H1 (cell line): ENCODE data around the gene WNT1. TPM values are rescaled to one million over a fixed set of nuclear protein-coding genes. Genes with fewer than 3 reads are reported as not detected.

Experiments used
- CBX5 ChIP-seq: fragments of 300-800, 300-1000 bp; sonication (generic); IDR thresholded peaks from 2 replicates; pipeline ENCODE4 v1.7.1; 2016; ENCODE audit warnings: antibody characterized with exemption, low read length, low read depth
- CBX8 ChIP-seq: fragments of 300-800, 300-1000 bp; sonication (generic); IDR thresholded peaks from 2 replicates; pipeline ENCODE4 v1.7.1; 2016; ENCODE audit warnings: low read depth, low read length, borderline replicate concordance
- CHD1 ChIP-seq: IDR thresholded peaks from 2 replicates; pipeline ENCODE4 v1.6.1; 2012; ENCODE audit warnings: low read depth, low read length, improper control_type of control experiment
- KDM4A ChIP-seq: IDR thresholded peaks from one replicate; pipeline ENCODE4 v1.7.1; 2012; ENCODE audit warnings: low read depth, mild to moderate bottlenecking, moderate library complexity, low read length, inconsistent platforms; ENCODE audit not compliant: severe bottlenecking
- POLR2A ChIP-seq, 2 experiments: IDR thresholded peaks; 1 replicate in 1 of 2; 2 replicates in 1 of 2; pipeline ENCODE4 v1.6.1; 2011; ENCODE audit warnings: low read depth in 2 of 2, low read length in 2 of 2, mild to moderate bottlenecking in 2 of 2; ENCODE audit errors: control extremely low read depth in 1 of 2
- RFX5 ChIP-seq: IDR thresholded peaks from 2 replicates; pipeline ENCODE4 v1.6.1; 2011; ENCODE audit warnings: low read depth, low read length, improper control_type of control experiment, borderline replicate concordance
- RNF2 ChIP-seq: fragments of 200-900, 300-1000 bp; sonication (generic); IDR thresholded peaks from 2 replicates; pipeline ENCODE4 v1.7.1; 2016; ENCODE audit warnings: borderline replicate concordance, low read depth, mild to moderate bottlenecking, antibody characterized with exemption, low read length; ENCODE audit not compliant: poor library complexity, severe bottlenecking; ENCODE audit errors: missing control alignments
- SUZ12 ChIP-seq: fragments of 200-600 bp; sonication (generic); IDR thresholded peaks from 2 replicates; pipeline ENCODE4 v1.6.1; 2012; ENCODE audit warnings: mild to moderate bottlenecking, inconsistent platforms, low read length, moderate library complexity, mixed read lengths
- TEAD4 ChIP-seq: IDR thresholded peaks from 2 replicates; pipeline ENCODE4 v1.6.1; 2012; ENCODE audit warnings: low read depth, low read length, inconsistent platforms, mixed read lengths
- polyA plus RNA-seq, 7 experiments: library from polyadenylated mRNA; depleted of rRNA in 3 of 7; stranded (reverse) in 5 of 7; unstranded in 2 of 7; fragments of >200 nt in 5 of 7; fragments of 200-250 nt in 2 of 7; gene quantifications; 1 replicate in 5 of 7; 2 replicates in 1 of 7; 4 replicates in 1 of 7; pipeline versions ENCODE4 v1.2.1 to v1.2.3, GENCODE V29; 2011 to 2013; ENCODE audit warnings: missing spikeins in 2 of 7, mixed read lengths in 2 of 7
- total RNA-seq: library from RNA; stranded (reverse); fragmentation: NEBNext Ultra II Directional; extraction: Animal tissue kit (Norgen Biotek cat#: 25700); gene quantifications from 2 replicates; pipeline ENCODE4 v1.2.1, GENCODE V29; 2021
- TF ChIP-seq, protein P1 (sequence below): fragments of 300-600 bp; sonication (generic); IDR thresholded peaks from 2 replicates; pipeline ENCODE4 v1.7.1; 2012; ENCODE audit warnings: low read length, moderate library complexity, mild to moderate bottlenecking, inconsistent platforms; ENCODE audit not compliant: insufficient replicate concordance

The WNT1 gene
- total and polyA plus RNA-seq, 2 of the 8 experiments (the other 6 are each of a cell fraction or from before 2014, with no cell fraction given) = not detected

DNA sequence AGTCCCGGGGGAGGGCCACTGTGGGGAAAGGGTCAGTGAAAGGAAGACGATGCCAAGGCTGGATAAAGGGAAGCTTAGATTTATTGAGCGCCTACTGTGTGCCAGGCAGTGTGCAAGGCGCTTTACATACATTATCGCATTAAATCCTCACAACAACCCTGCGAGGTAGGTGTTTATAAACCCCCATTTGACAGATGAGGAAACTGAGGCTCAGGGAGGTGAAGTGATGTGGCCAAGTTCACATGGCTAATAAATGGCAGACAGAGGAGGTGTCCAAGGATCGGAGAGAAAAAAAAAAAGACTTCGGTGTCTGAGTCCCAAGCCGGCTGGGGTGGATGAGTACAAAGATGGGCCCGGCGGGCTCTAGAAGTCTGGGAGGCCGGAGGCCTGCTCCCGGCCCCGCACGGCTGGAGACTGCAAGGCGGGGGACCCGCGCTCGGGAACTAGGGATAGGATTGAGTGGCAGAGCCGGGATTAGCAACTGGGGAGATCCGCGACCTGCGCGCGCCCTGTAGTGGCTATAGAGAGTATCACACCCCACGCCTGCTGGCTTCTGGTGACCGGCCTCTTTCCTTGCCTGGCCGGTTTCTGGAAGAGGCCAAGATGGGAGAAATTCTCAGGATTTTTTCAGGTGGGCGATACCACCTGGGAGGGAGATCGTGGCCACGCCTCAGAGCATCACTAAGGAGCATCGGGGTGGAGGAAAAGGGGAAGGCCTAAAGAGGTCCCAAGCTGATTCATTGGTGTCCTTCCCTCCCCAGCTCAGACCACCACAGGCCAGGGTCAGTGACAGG lies 17.2 kb downstream of the WNT1 start (continued):
- TF ChIP-seq, protein P1, sequence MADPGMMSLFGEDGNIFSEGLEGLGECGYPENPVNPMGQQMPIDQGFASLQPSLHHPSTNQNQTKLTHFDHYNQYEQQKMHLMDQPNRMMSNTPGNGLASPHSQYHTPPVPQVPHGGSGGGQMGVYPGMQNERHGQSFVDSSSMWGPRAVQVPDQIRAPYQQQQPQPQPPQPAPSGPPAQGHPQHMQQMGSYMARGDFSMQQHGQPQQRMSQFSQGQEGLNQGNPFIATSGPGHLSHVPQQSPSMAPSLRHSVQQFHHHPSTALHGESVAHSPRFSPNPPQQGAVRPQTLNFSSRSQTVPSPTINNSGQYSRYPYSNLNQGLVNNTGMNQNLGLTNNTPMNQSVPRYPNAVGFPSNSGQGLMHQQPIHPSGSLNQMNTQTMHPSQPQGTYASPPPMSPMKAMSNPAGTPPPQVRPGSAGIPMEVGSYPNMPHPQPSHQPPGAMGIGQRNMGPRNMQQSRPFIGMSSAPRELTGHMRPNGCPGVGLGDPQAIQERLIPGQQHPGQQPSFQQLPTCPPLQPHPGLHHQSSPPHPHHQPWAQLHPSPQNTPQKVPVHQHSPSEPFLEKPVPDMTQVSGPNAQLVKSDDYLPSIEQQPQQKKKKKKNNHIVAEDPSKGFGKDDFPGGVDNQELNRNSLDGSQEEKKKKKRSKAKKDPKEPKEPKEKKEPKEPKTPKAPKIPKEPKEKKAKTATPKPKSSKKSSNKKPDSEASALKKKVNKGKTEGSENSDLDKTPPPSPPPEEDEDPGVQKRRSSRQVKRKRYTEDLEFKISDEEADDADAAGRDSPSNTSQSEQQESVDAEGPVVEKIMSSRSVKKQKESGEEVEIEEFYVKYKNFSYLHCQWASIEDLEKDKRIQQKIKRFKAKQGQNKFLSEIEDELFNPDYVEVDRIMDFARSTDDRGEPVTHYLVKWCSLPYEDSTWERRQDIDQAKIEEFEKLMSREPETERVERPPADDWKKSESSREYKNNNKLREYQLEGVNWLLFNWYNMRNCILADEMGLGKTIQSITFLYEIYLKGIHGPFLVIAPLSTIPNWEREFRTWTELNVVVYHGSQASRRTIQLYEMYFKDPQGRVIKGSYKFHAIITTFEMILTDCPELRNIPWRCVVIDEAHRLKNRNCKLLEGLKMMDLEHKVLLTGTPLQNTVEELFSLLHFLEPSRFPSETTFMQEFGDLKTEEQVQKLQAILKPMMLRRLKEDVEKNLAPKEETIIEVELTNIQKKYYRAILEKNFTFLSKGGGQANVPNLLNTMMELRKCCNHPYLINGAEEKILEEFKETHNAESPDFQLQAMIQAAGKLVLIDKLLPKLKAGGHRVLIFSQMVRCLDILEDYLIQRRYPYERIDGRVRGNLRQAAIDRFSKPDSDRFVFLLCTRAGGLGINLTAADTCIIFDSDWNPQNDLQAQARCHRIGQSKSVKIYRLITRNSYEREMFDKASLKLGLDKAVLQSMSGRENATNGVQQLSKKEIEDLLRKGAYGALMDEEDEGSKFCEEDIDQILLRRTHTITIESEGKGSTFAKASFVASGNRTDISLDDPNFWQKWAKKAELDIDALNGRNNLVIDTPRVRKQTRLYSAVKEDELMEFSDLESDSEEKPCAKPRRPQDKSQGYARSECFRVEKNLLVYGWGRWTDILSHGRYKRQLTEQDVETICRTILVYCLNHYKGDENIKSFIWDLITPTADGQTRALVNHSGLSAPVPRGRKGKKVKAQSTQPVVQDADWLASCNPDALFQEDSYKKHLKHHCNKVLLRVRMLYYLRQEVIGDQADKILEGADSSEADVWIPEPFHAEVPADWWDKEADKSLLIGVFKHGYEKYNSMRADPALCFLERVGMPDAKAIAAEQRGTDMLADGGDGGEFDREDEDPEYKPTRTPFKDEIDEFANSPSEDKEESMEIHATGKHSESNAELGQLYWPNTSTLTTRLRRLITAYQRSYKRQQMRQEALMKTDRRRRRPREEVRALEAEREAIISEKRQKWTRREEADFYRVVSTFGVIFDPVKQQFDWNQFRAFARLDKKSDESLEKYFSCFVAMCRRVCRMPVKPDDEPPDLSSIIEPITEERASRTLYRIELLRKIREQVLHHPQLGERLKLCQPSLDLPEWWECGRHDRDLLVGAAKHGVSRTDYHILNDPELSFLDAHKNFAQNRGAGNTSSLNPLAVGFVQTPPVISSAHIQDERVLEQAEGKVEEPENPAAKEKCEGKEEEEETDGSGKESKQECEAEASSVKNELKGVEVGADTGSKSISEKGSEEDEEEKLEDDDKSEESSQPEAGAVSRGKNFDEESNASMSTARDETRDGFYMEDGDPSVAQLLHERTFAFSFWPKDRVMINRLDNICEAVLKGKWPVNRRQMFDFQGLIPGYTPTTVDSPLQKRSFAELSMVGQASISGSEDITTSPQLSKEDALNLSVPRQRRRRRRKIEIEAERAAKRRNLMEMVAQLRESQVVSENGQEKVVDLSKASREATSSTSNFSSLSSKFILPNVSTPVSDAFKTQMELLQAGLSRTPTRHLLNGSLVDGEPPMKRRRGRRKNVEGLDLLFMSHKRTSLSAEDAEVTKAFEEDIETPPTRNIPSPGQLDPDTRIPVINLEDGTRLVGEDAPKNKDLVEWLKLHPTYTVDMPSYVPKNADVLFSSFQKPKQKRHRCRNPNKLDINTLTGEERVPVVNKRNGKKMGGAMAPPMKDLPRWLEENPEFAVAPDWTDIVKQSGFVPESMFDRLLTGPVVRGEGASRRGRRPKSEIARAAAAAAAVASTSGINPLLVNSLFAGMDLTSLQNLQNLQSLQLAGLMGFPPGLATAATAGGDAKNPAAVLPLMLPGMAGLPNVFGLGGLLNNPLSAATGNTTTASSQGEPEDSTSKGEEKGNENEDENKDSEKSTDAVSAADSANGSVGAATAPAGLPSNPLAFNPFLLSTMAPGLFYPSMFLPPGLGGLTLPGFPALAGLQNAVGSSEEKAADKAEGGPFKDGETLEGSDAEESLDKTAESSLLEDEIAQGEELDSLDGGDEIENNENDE = no peak
- no peak for TF ChIP-seq RNF2
- no peak for TF ChIP-seq CBX8
- TF ChIP-seq KDM4A = no peak
- no peak for TF ChIP-seq CBX5
- no peak for TF ChIP-seq POLR2A (IDR thresholded peaks at IDR 0.05; ENCODE audit: control extremely low read depth in 1 of 2, low read depth in 2 of 2, low read length in 2 of 2)
- TF ChIP-seq TEAD4 = peak; percentile 48
- TF ChIP-seq SUZ12 = peak; percentile 27; the same call in 1 of the 2 replicates
- peak; percentile 45; the same call in 1 of the 2 replicates for TF ChIP-seq RFX5
- no peak; the same call in 1 of the 2 replicates for TF ChIP-seq CHD1
